ENCODE data around the gene NEK5.

GRCh38 chr13:52169839-52170238 is 41.0 kb upstream of the NEK5 start:
- TF ChIP-seq CTCF (IDR thresholded peaks at IDR 0.05), result no peak
- TF ChIP-seq EZH2phosphoT487 (IDR thresholded peaks at IDR 0.05), result no peak
- TF ChIP-seq EZH2 (IDR thresholded peaks at IDR 0.05), result no peak
